ENCODE measurements around the gene CANT1. TPM values are rescaled to one million over a fixed set of nuclear protein-coding genes. Genes with fewer than 3 reads are reported as not detected.

Gene CANT1
- total and polyA plus RNA-seq, 4 donors = 6.2 to 20.0 (median 16.4) TPM

DNA sequence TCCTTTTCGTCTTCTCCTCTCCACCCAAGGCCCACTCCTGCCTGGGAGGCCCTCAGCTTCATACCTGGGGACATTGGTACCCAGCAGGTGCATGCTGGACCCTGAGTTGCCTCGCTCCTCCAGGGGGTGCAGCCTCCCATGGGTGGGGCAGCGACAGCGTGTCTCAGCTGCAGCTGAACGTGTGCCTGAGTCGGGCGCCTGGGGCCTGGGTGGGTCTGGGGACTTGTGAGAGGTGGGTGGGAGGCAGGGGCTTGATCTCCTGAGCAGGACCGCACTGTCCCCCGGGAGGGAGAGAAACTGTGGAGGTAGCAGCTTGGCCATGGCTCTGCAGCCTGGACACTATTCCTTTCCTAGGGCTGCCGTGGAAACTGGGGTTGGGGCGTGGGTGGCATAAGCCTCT is 40.3 kb upstream of the CANT1 start:
- H3K27ac ChIP-seq (ENCODE audit: low read depth in 1 of 2, low read length in 2 of 2) = no peak overlapping the region
- 83% methylated on average over 11 of the region's 11 CpGs for WGBS
- H3K4me3 ChIP-seq (ENCODE audit: low read depth in 1 of 3, low read length in 3 of 3) = no peak overlapping the region
- DNase-seq (ENCODE audit: low spot score) = no peak
- H3K27me3 ChIP-seq (ENCODE audit: control insufficient read depth in 4 of 4, insufficient read depth in 4 of 4, low read length in 3 of 4) = peaks cover 0 to 5% (median 1%) of the 10 kb centered on the region in 4 donors
- TF ChIP-seq FOXA1 (IDR thresholded peaks at IDR 0.05) = no peak
- TF ChIP-seq, protein P1, sequence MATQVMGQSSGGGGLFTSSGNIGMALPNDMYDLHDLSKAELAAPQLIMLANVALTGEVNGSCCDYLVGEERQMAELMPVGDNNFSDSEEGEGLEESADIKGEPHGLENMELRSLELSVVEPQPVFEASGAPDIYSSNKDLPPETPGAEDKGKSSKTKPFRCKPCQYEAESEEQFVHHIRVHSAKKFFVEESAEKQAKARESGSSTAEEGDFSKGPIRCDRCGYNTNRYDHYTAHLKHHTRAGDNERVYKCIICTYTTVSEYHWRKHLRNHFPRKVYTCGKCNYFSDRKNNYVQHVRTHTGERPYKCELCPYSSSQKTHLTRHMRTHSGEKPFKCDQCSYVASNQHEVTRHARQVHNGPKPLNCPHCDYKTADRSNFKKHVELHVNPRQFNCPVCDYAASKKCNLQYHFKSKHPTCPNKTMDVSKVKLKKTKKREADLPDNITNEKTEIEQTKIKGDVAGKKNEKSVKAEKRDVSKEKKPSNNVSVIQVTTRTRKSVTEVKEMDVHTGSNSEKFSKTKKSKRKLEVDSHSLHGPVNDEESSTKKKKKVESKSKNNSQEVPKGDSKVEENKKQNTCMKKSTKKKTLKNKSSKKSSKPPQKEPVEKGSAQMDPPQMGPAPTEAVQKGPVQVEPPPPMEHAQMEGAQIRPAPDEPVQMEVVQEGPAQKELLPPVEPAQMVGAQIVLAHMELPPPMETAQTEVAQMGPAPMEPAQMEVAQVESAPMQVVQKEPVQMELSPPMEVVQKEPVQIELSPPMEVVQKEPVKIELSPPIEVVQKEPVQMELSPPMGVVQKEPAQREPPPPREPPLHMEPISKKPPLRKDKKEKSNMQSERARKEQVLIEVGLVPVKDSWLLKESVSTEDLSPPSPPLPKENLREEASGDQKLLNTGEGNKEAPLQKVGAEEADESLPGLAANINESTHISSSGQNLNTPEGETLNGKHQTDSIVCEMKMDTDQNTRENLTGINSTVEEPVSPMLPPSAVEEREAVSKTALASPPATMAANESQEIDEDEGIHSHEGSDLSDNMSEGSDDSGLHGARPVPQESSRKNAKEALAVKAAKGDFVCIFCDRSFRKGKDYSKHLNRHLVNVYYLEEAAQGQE (IDR thresholded peaks at IDR 0.05) = no peak
- no peak for TF ChIP-seq TAF1 (conservative IDR thresholded peaks at IDR 0.05)
- TF ChIP-seq HNF4G (IDR thresholded peaks at IDR 0.05) = no peak
- no peak for TF ChIP-seq NR2F2 (IDR thresholded peaks at IDR 0.05)
- no peak for TF ChIP-seq YY1 (IDR thresholded peaks at IDR 0.05)
- no peak for TF ChIP-seq RAD21 (IDR thresholded peaks at IDR 0.05)
- no peaks in the 10 kb centered on the region for H3K36me3 ChIP-seq (ENCODE audit: control insufficient read depth in 4 of 4, insufficient read depth in 3 of 4, low read depth in 1 of 4, low read length in 3 of 4)
- no peak overlapping the region for H3K9ac ChIP-seq (ENCODE audit: low read depth in 1 of 2, low read length in 2 of 2)
- H3K4me1 ChIP-seq (ENCODE audit: control insufficient read depth in 4 of 4, insufficient read depth in 4 of 4, low read length in 3 of 4) = no peaks in the 10 kb centered on the region
- H3K9me3 ChIP-seq (ENCODE audit: control insufficient read depth in 4 of 4, low read length in 3 of 4) = peaks cover 0 to 8% (median 2%) of the 10 kb centered on the region in 4 donors

DNA sequence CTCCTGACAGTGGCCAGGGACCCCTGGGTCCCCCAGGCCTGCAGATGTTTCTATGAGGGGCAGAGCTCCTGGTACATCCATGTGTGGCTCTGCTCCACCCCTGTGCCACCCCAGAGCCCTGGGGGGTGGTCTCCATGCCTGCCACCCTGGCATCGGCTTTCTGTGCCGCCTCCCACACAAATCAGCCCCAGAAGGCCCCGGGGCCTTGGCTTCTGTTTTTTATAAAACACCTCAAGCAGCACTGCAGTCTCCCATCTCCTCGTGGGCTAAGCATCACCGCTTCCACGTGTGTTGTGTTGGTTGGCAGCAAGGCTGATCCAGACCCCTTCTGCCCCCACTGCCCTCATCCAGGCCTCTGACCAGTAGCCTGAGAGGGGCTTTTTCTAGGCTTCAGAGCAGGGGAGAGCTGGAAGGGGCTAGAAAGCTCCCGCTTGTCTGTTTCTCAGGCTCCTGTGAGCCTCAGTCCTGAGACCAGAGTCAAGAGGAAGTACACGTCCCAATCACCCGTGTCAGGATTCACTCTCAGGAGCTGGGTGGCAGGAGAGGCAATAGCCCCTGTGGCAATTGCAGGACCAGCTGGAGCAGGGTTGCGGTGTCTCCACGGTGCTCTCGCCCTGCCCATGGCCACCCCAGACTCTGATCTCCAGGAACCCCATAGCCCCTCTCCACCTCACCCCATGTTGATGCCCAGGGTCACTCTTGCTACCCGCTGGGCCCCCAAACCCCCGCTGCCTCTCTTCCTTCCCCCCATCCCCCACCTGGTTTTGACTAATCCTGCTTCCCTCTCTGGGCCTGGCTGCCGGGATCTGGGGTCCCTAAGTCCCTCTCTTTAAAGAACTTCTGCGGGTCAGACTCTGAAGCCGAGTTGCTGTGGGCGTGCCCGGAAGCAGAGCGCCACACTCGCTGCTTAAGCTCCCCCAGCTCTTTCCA is 39.5 kb upstream of the CANT1 start:
- Histone ChIP-seq H3K9ac (ENCODE audit: low read depth in 1 of 2, low read length in 2 of 2) (no peak overlapping the region), H3K27me3 (ENCODE audit: control insufficient read depth in 4 of 4, insufficient read depth in 4 of 4, low read length in 3 of 4) (peaks cover 0 to 5% (median 1%) of the 10 kb centered on the region in 4 donors), H3K9me3 (ENCODE audit: control insufficient read depth in 4 of 4, low read length in 3 of 4) (peaks cover 0 to 3% (median 0%) of the 10 kb centered on the region in 4 donors), H3K4me1 (ENCODE audit: control insufficient read depth in 4 of 4, insufficient read depth in 4 of 4, low read length in 3 of 4) (no peaks in the 10 kb centered on the region), H3K27ac (ENCODE audit: low read depth in 1 of 2, low read length in 2 of 2) (no peak overlapping the region), H3K36me3 (ENCODE audit: control insufficient read depth in 4 of 4, insufficient read depth in 3 of 4, low read depth in 1 of 4, low read length in 3 of 4) (no peaks in the 10 kb centered on the region), H3K4me3 (ENCODE audit: low read depth in 1 of 3, low read length in 3 of 3) (no peak overlapping the region)
- no peak for TF ChIP-seq YY1 (IDR thresholded peaks at IDR 0.05)
- no peak for TF ChIP-seq HNF4A (conservative IDR thresholded peaks at IDR 0.05)
- TF ChIP-seq, protein P2, sequence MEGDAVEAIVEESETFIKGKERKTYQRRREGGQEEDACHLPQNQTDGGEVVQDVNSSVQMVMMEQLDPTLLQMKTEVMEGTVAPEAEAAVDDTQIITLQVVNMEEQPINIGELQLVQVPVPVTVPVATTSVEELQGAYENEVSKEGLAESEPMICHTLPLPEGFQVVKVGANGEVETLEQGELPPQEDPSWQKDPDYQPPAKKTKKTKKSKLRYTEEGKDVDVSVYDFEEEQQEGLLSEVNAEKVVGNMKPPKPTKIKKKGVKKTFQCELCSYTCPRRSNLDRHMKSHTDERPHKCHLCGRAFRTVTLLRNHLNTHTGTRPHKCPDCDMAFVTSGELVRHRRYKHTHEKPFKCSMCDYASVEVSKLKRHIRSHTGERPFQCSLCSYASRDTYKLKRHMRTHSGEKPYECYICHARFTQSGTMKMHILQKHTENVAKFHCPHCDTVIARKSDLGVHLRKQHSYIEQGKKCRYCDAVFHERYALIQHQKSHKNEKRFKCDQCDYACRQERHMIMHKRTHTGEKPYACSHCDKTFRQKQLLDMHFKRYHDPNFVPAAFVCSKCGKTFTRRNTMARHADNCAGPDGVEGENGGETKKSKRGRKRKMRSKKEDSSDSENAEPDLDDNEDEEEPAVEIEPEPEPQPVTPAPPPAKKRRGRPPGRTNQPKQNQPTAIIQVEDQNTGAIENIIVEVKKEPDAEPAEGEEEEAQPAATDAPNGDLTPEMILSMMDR (IDR thresholded peaks at IDR 0.05; ENCODE audit: low read depth, low read length, missing input control) = no peak
- no peak for TF ChIP-seq JUND (IDR thresholded peaks at IDR 0.05)
- TF ChIP-seq SP1 (IDR thresholded peaks at IDR 0.05) = no peak
- no peak for TF ChIP-seq NR2F2 (IDR thresholded peaks at IDR 0.05)
- TF ChIP-seq, protein P3, sequence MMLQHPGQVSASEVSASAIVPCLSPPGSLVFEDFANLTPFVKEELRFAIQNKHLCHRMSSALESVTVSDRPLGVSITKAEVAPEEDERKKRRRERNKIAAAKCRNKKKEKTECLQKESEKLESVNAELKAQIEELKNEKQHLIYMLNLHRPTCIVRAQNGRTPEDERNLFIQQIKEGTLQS (IDR thresholded peaks at IDR 0.05) = no peak
- no peak for TF ChIP-seq HNF4G (IDR thresholded peaks at IDR 0.05)
- no peak for TF ChIP-seq TAF1 (conservative IDR thresholded peaks at IDR 0.05)
- TF ChIP-seq FOXA1 (IDR thresholded peaks at IDR 0.05) = no peak
- TF ChIP-seq EGR1 (IDR thresholded peaks at IDR 0.05; ENCODE audit: low read depth in 2 of 2) = no peak
- TF ChIP-seq, protein P1 (IDR thresholded peaks at IDR 0.05) = no peak
- TF ChIP-seq RXRA (IDR thresholded peaks at IDR 0.05) = no peak
- no peak for TF ChIP-seq GABPA (IDR thresholded peaks at IDR 0.05 in 1 of 2, conservative IDR thresholded peaks at IDR 0.05 in 1 of 2)
- TF ChIP-seq, protein P4, sequence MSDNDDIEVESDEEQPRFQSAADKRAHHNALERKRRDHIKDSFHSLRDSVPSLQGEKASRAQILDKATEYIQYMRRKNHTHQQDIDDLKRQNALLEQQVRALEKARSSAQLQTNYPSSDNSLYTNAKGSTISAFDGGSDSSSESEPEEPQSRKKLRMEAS (IDR thresholded peaks at IDR 0.05) = no peak
- 77% methylated on average over 21 of the region's 21 CpGs for WGBS
- no peak for DNase-seq (ENCODE audit: low spot score)

Data from liver (tissue), 9 donors.